Measurements from ENCODE around the gene COX19.

Gene COX19

GRCh38 chr7:922334-923107 is 52.8 kb downstream of the COX19 start:
- DNase-seq (ENCODE audit: low read depth in 1 of 2, low spot score in 1 of 2): no peak
- no peaks in the 10 kb centered on the region for H3K27me3 ChIP-seq (ENCODE audit: insufficient read depth, poor library complexity, severe bottlenecking)
- H3K4me3 ChIP-seq (replicated peaks; ENCODE audit: insufficient read depth, low read length): peak overlapping the region; percentile 16; the same call in 1 of the 2 replicates
- H3K27ac ChIP-seq (replicated peaks): peak overlapping the region; percentile 80
- TF ChIP-seq SPI1 (IDR thresholded peaks at IDR 0.05; ENCODE audit: borderline replicate concordance, low read depth) (no peak), REST (IDR thresholded peaks at IDR 0.05; ENCODE audit: insufficient replicate concordance, low read depth) (no peak), GABPA (IDR thresholded peaks at IDR 0.05; ENCODE audit: low read depth) (no peak), CTCF (IDR thresholded peaks at IDR 0.05; ENCODE audit: insufficient read depth, low read length) (no peak), POLR2AphosphoS5 (IDR thresholded peaks at IDR 0.05; ENCODE audit: low read depth) (no peak)

GRCh38 chr7:921581-922333 is 53.6 kb downstream of the COX19 start:
- peak overlapping the region; percentile 28 for H3K27ac ChIP-seq (replicated peaks)
- TF ChIP-seq REST (IDR thresholded peaks at IDR 0.05; ENCODE audit: insufficient replicate concordance, low read depth) (no peak), CTCF (IDR thresholded peaks at IDR 0.05; ENCODE audit: insufficient read depth, low read length) (no peak), SPI1 (IDR thresholded peaks at IDR 0.05; ENCODE audit: borderline replicate concordance, low read depth) (no peak), GABPA (IDR thresholded peaks at IDR 0.05; ENCODE audit: low read depth) (no peak), POLR2AphosphoS5 (IDR thresholded peaks at IDR 0.05; ENCODE audit: low read depth) (no peak)
- DNase-seq (ENCODE audit: low read depth in 1 of 2, low spot score in 1 of 2): no peak

GRCh38 chr7:921071-921461 is 54.3 kb downstream of the COX19 start:
- Histone ChIP-seq H3K27ac (replicated peaks) (no peak overlapping the region), H3K27me3 (ENCODE audit: insufficient read depth, poor library complexity, severe bottlenecking) (no peaks in the 10 kb centered on the region), H3K4me3 (replicated peaks; ENCODE audit: insufficient read depth, low read length) (no peak overlapping the region)
- no peak for DNase-seq (ENCODE audit: low read depth in 1 of 2, low spot score in 1 of 2)
- TF ChIP-seq REST (IDR thresholded peaks at IDR 0.05; ENCODE audit: insufficient replicate concordance, low read depth): no peak
- no peak for TF ChIP-seq POLR2AphosphoS5 (IDR thresholded peaks at IDR 0.05; ENCODE audit: low read depth)
- TF ChIP-seq GABPA (IDR thresholded peaks at IDR 0.05; ENCODE audit: low read depth): no peak
- no peak for TF ChIP-seq SPI1 (IDR thresholded peaks at IDR 0.05; ENCODE audit: borderline replicate concordance, low read depth)
- TF ChIP-seq CTCF (IDR thresholded peaks at IDR 0.05; ENCODE audit: insufficient read depth, low read length): no peak

More at GRCh38 chr7:921581-922333, 53.6 kb downstream of the COX19 start:
- Histone ChIP-seq H3K4me3 (replicated peaks; ENCODE audit: insufficient read depth, low read length) (no peak overlapping the region), H3K27me3 (ENCODE audit: insufficient read depth, poor library complexity, severe bottlenecking) (no peaks in the 10 kb centered on the region)
